Right hindlimb (tissue), 1 donor: Measurements from ENCODE around the gene ADAMTSL2.

Source experiments
- DNase-seq: peaks from one replicate; pipeline ENCODE4 v3.0.0-alpha.2; 2018

Gene ADAMTSL2

GRCh38 chr9:133609311-133610098, 75.0 kb downstream of the ADAMTSL2 start, which contains the start of gene FAM163B:
TSS of gene FAM163B (minus strand) at chr9:133609389. CDS start at chr9:133580223, 29,166 bp downstream.
- peak; percentile 78 for DNase-seq

GRCh38 chr9:133610845-133611244, 76.3 kb downstream of the ADAMTSL2 start:
- no peak for DNase-seq

GRCh38 chr9:133612051-133612450, 77.5 kb downstream of the ADAMTSL2 start:
- DNase-seq: no peak

- DNase-seq: no peak
Observed at GRCh38 chr9:133612816-133613215, 78.3 kb downstream of the ADAMTSL2 start.

- no peak for DNase-seq
Observed at GRCh38 chr9:133613432-133613831, 78.9 kb downstream of the ADAMTSL2 start.

- no peak for DNase-seq
Observed at GRCh38 chr9:133614056-133614455, 79.6 kb downstream of the ADAMTSL2 start.

- no peak for DNase-seq
Observed at GRCh38 chr9:133614678-133615077, 80.2 kb downstream of the ADAMTSL2 start.

GRCh38 chr9:133615186-133615585, 80.7 kb downstream of the ADAMTSL2 start:
- no peak for DNase-seq

- no peak for DNase-seq
Observed at GRCh38 chr9:133615606-133616188, 81.2 kb downstream of the ADAMTSL2 start.

- DNase-seq: no peak
Observed at GRCh38 chr9:133616643-133617405, 82.3 kb downstream of the ADAMTSL2 start.

- no peak for DNase-seq
Observed at GRCh38 chr9:133618726-133619125, 84.2 kb downstream of the ADAMTSL2 start.

GRCh38 chr9:133619791-133620190, 85.3 kb downstream of the ADAMTSL2 start:
- DNase-seq: no peak

- DNase-seq: no peak
Observed at GRCh38 chr9:133621725-133622267, 87.3 kb downstream of the ADAMTSL2 start.

GRCh38 chr9:133622555-133622954, 88.1 kb downstream of the ADAMTSL2 start:
- no peak for DNase-seq
